Thymus (tissue), 14 donors: ENCODE data around the gene NXPH1. TPM values are rescaled to one million over a fixed set of nuclear protein-coding genes. Genes with fewer than 3 reads are reported as not detected.

Source experiments
- DNase-seq, 9 donors: peaks; one replicate each; pipeline ENCODE4 v3.0.0-alpha.2; 2013; ENCODE audit warnings: low spot score in 9 of 9, low read depth in 6 of 9, missing footprints in 1 of 9
- H3K27ac ChIP-seq, 2 donors: one replicate each; pipeline ENCODE4 v1.5.1; 2013; ENCODE audit warnings: control low read depth in 1 of 2, low read depth in 1 of 2, low read length in 1 of 2, mild to moderate bottlenecking in 1 of 2, moderate library complexity in 1 of 2
- H3K27me3 ChIP-seq, 2 donors: one replicate each; pipeline ENCODE4 v1.5.1; 2013; ENCODE audit warnings: low read length in 1 of 2; ENCODE audit not compliant: control insufficient read depth in 2 of 2, insufficient read depth in 1 of 2
- H3K36me3 ChIP-seq, 2 donors: one replicate each; pipeline ENCODE4 v1.5.1; 2013; ENCODE audit warnings: low read length in 1 of 2, mild to moderate bottlenecking in 1 of 2, moderate library complexity in 1 of 2; ENCODE audit not compliant: control insufficient read depth in 2 of 2, insufficient read depth in 2 of 2
- H3K4me1 ChIP-seq, 2 donors: one replicate each; pipeline ENCODE4 v1.5.1; 2013; ENCODE audit warnings: low read length in 2 of 2; ENCODE audit not compliant: control insufficient read depth in 2 of 2, insufficient read depth in 2 of 2
- H3K4me3 ChIP-seq, 2 donors: one replicate each; pipeline ENCODE4 v1.5.1; 2013; ENCODE audit warnings: low read length in 2 of 2, control low read depth in 1 of 2, mild to moderate bottlenecking in 1 of 2
- H3K9me3 ChIP-seq, 2 donors: one replicate each; pipeline ENCODE4 v1.5.1; 2013; ENCODE audit warnings: low read length in 1 of 2, mild to moderate bottlenecking in 1 of 2; ENCODE audit not compliant: control insufficient read depth in 2 of 2, insufficient read depth in 1 of 2
- WGBS: extraction: QIAGEN DNeasy Blood & Tissue Kit; methylation state at CpG from one replicate; pipeline ENCODE4 v1.1.7; 2013; 5-methylcytosine and 5-hydroxymethylcytosine counted together
- long read RNA-seq, 10 donors: transcript quantifications; one replicate each; lab custom pipeline, GENCODE V29; 2026
- polyA plus RNA-seq: library from polyadenylated mRNA; stranded (reverse); fragments of 200-250 nt; gene quantifications from one replicate; pipeline ENCODE4 v1.2.3, GENCODE V29; 2013
- total RNA-seq: library from RNA; stranded (reverse); fragments of 120-200 nt; gene quantifications from one replicate; pipeline ENCODE4 v1.2.4, GENCODE V29; 2013
- donor health status: healthy.

NXPH1 gene
- total RNA-seq, result 0.05 TPM
- polyA plus RNA-seq, result 0.07 TPM
- long read RNA-seq, donor 1, result 0 reads
- long read RNA-seq, donor 2, result 0 reads
- long read RNA-seq, donor 3, result 0 reads
- long read RNA-seq, donor 4, result 0 reads
- long read RNA-seq, donor 5, result 0 reads
- long read RNA-seq, donor 6, result 0 reads
- long read RNA-seq, donor 7, result 0 reads
- long read RNA-seq, donor 8, partial matches to known transcripts, result 0 of 1 reads
- long read RNA-seq, donor 8, other reads (novel, unspliced or antisense), result 0 of 1 reads
- long read RNA-seq, donor 9, result 0 reads
- long read RNA-seq, donor 10, result 0 reads

DNA sequence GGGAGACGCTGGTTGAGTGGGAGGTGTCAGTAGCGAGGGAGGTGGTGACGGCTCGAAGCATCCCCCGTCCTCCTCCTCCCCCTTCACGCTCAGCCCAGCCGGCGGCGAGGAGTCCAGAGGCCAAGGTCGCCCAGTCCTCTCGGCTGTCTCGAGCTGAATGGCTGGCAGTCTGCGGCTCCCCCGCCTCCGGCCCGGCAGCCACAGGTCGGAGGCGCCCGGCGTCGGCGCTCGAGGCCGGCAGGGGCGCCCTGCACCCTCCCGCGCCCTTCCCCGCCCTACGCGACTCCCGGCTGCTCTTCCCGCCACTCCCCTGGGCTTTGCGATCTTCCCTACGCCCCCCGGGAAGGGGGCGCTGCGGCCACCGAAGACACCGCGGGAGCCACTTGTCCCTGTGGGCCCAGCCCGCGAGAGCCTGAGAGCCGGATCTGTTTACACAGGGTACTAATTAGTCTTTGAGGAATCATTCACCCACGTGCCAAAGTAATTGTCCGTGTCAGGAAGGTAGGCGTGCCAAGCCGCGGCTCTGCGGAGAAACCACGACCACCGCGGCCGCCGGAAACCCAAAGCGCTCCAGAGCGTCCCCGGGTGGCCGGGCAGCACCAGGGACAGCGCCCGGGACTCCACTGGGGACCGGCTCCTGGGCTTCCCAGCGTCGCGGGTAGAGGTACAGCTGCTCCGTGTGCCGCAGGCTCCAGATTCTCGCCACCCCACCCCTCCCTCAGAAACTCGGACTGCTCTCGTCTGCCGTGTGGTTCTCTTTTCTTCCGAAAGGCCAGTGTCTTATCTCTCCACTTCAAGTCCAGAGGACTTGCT, at the start of gene NXPH1:
Gene NXPH1 (plus strand): TSS at position 133 of the 813 bp plus-strand sequence.
- no peaks in the 10 kb centered on the region for H3K4me1 ChIP-seq
- no peaks in the 10 kb centered on the region for H3K36me3 ChIP-seq
- no peak within 1 kb of the TSS for H3K4me3 ChIP-seq
- peaks cover 60 to 70% of the 10 kb centered on the region in 2 donors for H3K27me3 ChIP-seq
- peak in 3 of 9 donors; percentile 9 to 20 (median 12) for DNase-seq
- H3K27ac ChIP-seq, result no peak within 1 kb of the TSS
- H3K9me3 ChIP-seq, result peaks cover 1 to 2% of the 10 kb centered on the region in 2 donors
- 3% methylated on average over 71 of the region's 71 CpGs for WGBS

DNA sequence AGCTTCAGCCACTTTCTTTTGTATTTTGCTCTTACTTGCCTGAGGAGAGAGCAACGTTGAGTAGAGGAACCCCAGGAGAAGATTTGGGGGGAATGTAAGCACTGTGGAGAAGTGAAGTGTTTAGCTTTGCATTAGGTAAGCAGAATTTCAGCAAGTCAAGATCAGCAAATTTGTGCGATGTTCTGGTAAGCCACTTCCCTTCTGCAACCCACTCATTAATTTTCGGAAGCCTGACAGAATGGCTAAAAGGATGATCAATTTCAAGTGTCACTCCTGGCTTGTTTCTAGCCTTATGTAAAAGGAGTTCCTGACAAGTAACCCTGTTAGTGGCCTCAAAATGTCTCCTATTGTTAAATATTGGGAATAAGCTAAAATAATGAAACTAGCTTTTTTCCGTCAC, 48.5 kb upstream of the NXPH1 start:
- H3K27me3 ChIP-seq, result no peaks in the 10 kb centered on the region
- no peaks in the 10 kb centered on the region for H3K9me3 ChIP-seq
- no peaks in the 10 kb centered on the region for H3K4me1 ChIP-seq
- WGBS, result 20% methylated on average over 4 of the region's 4 CpGs
- no peak for DNase-seq
- no peak overlapping the region for H3K4me3 ChIP-seq
- no peaks in the 10 kb centered on the region for H3K36me3 ChIP-seq
- no peak overlapping the region for H3K27ac ChIP-seq

DNA sequence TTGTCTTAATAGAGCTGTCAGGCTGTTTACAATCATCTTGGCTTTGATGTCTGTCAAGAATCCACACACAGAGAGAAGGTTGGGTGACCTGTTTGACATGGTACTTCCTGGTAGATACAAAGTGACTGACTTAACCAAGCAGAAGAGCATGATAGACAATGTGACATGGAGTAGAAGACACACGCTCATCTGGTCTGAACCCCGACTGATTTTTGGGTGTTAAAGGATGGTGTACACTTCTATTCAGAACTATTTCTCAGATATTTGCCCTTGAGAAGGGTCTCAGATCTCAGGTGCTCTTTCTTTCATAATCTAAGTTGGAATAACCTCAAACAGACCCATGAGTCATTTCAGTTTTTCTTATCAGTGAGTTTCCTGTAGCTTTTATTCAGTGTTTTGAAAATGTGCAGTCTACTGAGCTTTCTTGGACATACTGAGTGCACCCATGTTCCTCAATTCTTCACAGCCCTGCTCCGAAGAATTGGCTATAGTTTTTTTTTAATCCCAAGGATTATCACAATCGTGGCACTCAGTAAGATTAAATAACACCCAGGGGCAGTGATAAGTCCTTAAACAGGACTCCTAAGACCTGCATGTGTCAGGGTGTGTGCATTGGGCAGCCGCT, 46.4 kb upstream of the NXPH1 start:
- DNase-seq, result no peak
- Histone ChIP-seq H3K36me3 (no peaks in the 10 kb centered on the region), H3K4me1 (no peaks in the 10 kb centered on the region), H3K27me3 (no peaks in the 10 kb centered on the region), H3K4me3 (no peak overlapping the region), H3K27ac (no peak overlapping the region), H3K9me3 (no peaks in the 10 kb centered on the region)
- 72% methylated on average over 5 of the region's 5 CpGs for WGBS

DNA sequence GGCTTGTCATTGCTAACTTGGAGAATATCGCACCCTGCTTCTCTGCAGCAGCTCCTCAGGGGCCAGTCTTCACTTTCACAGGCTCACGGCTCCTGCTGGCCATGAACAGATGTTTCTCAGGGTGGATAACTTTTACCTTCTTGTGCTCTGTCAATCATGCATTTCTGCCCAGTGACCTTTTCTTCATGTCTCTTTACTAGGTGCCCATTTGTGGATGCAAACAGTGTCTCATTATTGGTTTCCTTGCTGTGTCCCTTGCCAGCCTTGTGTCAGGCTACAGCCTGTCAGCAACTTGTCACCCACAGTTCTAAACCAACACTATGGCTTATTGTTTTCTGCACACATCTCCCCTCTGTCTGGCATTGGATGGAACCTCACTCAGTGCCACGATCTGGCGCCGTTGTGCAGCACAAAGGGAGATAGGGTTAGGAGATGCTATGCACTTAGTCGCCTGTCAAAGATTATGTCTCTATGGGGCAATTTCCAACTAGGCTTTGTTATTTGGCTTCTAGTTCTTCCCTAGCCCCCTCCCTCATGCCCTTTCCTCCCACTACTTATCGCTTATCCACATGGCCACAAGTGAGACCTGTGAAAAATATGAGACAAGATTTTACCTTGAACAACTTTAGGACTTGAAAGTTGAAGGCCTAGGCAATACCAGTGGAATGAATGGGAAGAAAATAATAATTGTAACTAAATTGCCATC, 45.7 kb upstream of the NXPH1 start:
- DNase-seq, result no peak
- Histone ChIP-seq H3K36me3 (no peaks in the 10 kb centered on the region), H3K9me3 (no peaks in the 10 kb centered on the region), H3K27ac (no peak overlapping the region), H3K4me3 (no peak overlapping the region), H3K4me1 (no peaks in the 10 kb centered on the region), H3K27me3 (no peaks in the 10 kb centered on the region)
- WGBS, result 95% methylated on average over 7 of the region's 7 CpGs

DNA sequence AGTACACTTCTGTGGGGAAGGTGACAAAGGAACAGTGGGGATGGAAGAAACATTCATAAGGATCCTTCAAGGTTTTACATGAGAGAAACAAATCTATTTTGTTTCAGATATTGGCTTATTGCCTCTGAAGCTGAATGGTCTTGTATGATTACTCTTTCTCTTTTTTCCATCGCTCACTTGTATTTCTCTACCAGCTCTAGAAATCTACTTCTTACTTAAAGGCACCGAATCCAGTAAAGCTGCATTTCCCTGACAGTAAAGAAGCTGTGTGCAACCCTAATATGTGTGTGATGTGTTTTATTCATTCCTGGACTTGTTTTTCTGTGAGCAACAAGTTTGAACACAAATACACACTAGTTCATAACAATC, 45.2 kb upstream of the NXPH1 start:
- H3K4me3 ChIP-seq, result no peak overlapping the region
- H3K9me3 ChIP-seq, result no peaks in the 10 kb centered on the region
- H3K36me3 ChIP-seq, result no peaks in the 10 kb centered on the region
- WGBS, result 98% methylated on average over 2 of the region's 2 CpGs
- no peak overlapping the region for H3K27ac ChIP-seq
- no peaks in the 10 kb centered on the region for H3K27me3 ChIP-seq
- no peak for DNase-seq
- no peaks in the 10 kb centered on the region for H3K4me1 ChIP-seq

DNA sequence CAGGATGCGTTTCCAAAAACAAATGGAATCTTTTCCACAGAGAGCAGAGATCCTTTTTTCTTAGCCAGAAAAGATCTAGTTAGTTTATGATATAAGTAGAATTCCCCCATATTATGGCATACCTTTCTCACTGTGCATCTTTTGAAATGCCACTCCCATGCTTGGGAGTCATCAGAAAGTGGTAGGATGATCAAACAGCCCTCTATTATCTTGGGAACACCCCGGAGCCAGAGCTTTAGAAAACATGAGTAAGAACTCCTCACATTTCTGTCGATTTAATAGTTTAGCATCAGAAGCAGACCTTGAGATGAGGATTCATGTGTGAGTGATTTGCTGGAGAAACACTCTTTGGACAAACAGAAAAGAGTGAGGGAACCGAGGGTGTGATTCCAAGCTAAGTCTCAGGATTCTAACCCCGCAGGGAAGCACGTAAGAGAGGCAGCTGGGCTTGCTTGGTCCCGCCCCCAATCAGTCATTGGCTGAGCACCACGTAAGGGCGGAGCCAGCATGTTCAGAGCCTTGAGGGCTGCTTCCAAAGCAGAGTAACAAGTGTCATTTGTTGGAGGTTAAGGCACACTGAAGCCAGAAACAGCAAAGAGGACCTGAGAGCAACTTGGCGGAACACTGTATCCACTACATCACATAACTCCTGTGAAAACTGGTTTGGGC, 43.7 kb upstream of the NXPH1 start:
- 61% methylated on average over 10 of the region's 10 CpGs for WGBS
- no peak overlapping the region for H3K4me3 ChIP-seq
- no peaks in the 10 kb centered on the region for H3K9me3 ChIP-seq
- no peaks in the 10 kb centered on the region for H3K27me3 ChIP-seq
- DNase-seq, result peak in 3 of 9 donors; percentile 2 to 7 (median 7)
- H3K36me3 ChIP-seq, result no peaks in the 10 kb centered on the region
- no peak overlapping the region for H3K27ac ChIP-seq
- no peaks in the 10 kb centered on the region for H3K4me1 ChIP-seq

DNA sequence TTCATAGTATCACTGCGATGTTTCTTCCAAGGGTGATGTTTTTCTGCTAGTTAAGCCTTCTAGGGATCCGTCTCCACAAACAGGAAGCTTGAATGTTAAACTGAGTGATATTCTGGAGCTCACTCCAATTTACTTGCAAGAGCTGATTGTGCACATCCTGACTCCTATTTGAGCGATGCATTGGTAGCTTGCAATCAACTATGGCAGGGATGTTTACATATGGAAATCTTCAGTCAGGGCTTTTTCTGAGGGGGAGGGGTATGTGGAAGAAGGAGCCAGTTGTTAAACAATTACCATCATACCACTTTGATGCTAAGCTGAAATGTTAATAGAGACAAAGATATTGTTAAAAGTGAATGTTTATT, 43.2 kb upstream of the NXPH1 start:
- Histone ChIP-seq H3K4me1 (no peaks in the 10 kb centered on the region), H3K27ac (no peak overlapping the region), H3K27me3 (no peaks in the 10 kb centered on the region), H3K4me3 (no peak overlapping the region), H3K36me3 (no peaks in the 10 kb centered on the region), H3K9me3 (no peaks in the 10 kb centered on the region)
- DNase-seq, result no peak
- WGBS, result 65% methylated on average over 3 of the region's 3 CpGs

DNA sequence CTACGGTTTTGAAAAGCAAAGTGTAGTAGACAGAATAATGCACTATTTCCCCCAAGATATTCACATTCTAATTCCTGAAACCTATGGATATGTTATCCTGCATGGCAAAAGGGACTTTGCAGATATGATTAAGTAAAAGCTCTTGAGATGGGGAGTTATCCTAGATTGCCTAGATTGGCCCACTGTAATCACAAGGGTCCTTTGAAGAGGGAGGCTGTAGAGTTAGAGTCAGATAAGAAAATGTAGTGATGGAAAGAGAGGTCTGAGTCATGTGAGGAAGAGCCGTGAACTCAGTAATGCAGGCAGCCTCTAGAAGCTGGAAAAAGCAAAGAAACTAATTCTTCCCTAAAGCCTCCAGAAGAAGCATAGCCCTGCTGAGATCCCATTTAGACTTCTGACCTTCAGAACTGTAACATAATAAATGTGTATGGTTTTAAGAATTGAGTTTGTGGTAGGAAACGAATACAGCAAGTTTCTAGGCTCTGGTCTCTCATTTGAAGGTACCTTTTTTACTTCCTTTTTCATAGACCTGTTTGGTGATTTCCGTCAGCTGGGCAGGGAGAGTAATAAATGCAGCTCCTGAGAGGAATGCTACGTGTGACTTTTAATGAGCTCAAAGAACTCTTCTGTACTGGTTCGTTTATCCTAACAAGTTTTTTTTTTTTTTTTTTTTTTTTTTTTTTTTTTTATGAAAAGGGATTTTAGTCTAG, 41.9 kb upstream of the NXPH1 start:
- Histone ChIP-seq H3K27me3 (no peaks in the 10 kb centered on the region), H3K4me1 (no peaks in the 10 kb centered on the region), H3K9me3 (no peaks in the 10 kb centered on the region), H3K27ac (no peak overlapping the region), H3K36me3 (no peaks in the 10 kb centered on the region), H3K4me3 (no peak overlapping the region)
- DNase-seq, result no peak
- WGBS, result 32% methylated on average over 6 of the region's 6 CpGs
